Vagina (tissue), 2 donors: ENCODE measurements around the gene ACADVL.

Experiments used
- CTCF ChIP-seq, 3 experiments: fragments of 450-650 bp in 2 of 3; fragments of 200-600 bp in 1 of 3; sonication (generic) in 1 of 3; IDR thresholded peaks; one replicate each; pipeline ENCODE4 v1.5.1; 2017 to 2019; ENCODE audit warnings: antibody characterized with exemption in 3 of 3, mild to moderate bottlenecking in 2 of 3, moderate library complexity in 2 of 3
- POLR2A ChIP-seq, 2 donors: fragments of 450-650 bp; IDR thresholded peaks; one replicate each; pipeline ENCODE4 v1.6.1; 2017; ENCODE audit warnings: antibody characterized with exemption in 2 of 2, mild to moderate bottlenecking in 2 of 2, moderate library complexity in 2 of 2

- TF ChIP-seq CTCF (IDR thresholded peaks at IDR 0.05) (no peak), POLR2A (IDR thresholded peaks at IDR 0.05) (no peak)
Observed at GRCh38 chr17:7233701-7234082, 14.0 kb downstream of the ACADVL start.
